Neural cell (in vitro differentiated cells): ENCODE measurements around the gene HLA-F. TPM values are rescaled to one million over a fixed set of nuclear protein-coding genes. Genes with fewer than 3 reads are reported as not detected.

Experiments used
- H2AFZ ChIP-seq: fragments of 200-600, 300-800 bp; sonication (generic), shearing (Covaris generic); 2 replicates; pipeline ENCODE4 v1.6.0; 2014; ENCODE audit warnings: low read depth, mild to moderate bottlenecking, antibody characterized with exemption, low read length, moderate library complexity
- H3F3A ChIP-seq: fragments of 200-600 bp; shearing (Covaris generic); 2 replicates; pipeline ENCODE4 v1.6.1; 2016; ENCODE audit warnings: mild to moderate bottlenecking, moderate library complexity, mixed read lengths, antibody characterized with exemption, low read length; ENCODE audit not compliant: insufficient read depth, poor library complexity, severe bottlenecking
- H3K27ac ChIP-seq: fragments of 200-600, 300-800 bp; sonication (generic), shearing (Covaris generic); 2 replicates; pipeline ENCODE4 v1.5.1; 2014; ENCODE audit warnings: mild to moderate bottlenecking, low read length, moderate library complexity
- H3K27me3 ChIP-seq: fragments of 300-800, 200-600 bp; sonication (generic), shearing (Covaris generic); 2 replicates; pipeline ENCODE4 v1.6.0; 2014; ENCODE audit warnings: mild to moderate bottlenecking, low read depth, low read length, moderate library complexity; ENCODE audit not compliant: insufficient read depth
- H3K36me3 ChIP-seq: fragments of 300-800, 200-600 bp; sonication (generic), shearing (Covaris generic); 2 replicates; pipeline ENCODE4 v1.5.1; 2014; ENCODE audit warnings: mild to moderate bottlenecking, antibody characterized with exemption, low read length, moderate library complexity; ENCODE audit not compliant: insufficient read depth
- H3K4me2 ChIP-seq: fragments of 300-800, 200-600 bp; sonication (generic), shearing (Covaris generic); 2 replicates; pipeline ENCODE4 v1.6.0; 2014; ENCODE audit warnings: mild to moderate bottlenecking, low read length
- H3K4me3 ChIP-seq: fragments of 300-800, 200-600 bp; sonication (generic), shearing (Covaris generic); 2 replicates; pipeline ENCODE4 v1.5.1; 2014; ENCODE audit warnings: mild to moderate bottlenecking, low read length, moderate library complexity
- H3K79me2 ChIP-seq: fragments of 200-600 bp; shearing (Covaris generic); replicated peaks from 2 replicates; pipeline ENCODE4 v1.6.0; 2014; ENCODE audit warnings: mild to moderate bottlenecking, low read length, moderate library complexity; ENCODE audit not compliant: insufficient read depth
- H3K9ac ChIP-seq: fragments of 300-800, 200-600 bp; sonication (generic), shearing (Covaris generic); 2 replicates; pipeline ENCODE4 v1.6.1; 2016; ENCODE audit warnings: mild to moderate bottlenecking, low read length, mixed read lengths
- H3K9me2 ChIP-seq: fragments of 200-600 bp; shearing (Covaris generic); 2 replicates; pipeline ENCODE4 v1.6.1; 2016; ENCODE audit warnings: mild to moderate bottlenecking, low read length, mixed read lengths; ENCODE audit not compliant: insufficient read depth
- H3K9me3 ChIP-seq: fragments of 200-600, 300-800 bp; sonication (generic), shearing (Covaris generic); 2 replicates; pipeline ENCODE4 v1.6.1; 2016; ENCODE audit warnings: mild to moderate bottlenecking, mixed run types, low read length, moderate library complexity, mixed read lengths
- H4K20me1 ChIP-seq: fragments of 200-600 bp; shearing (Covaris generic); 2 replicates; pipeline ENCODE4 v1.6.1; 2016; ENCODE audit warnings: mild to moderate bottlenecking, mixed run types; ENCODE audit not compliant: insufficient read depth
- EZH2 ChIP-seq: fragments of 200-600, 300-800 bp; shearing (Covaris generic), sonication (generic); IDR thresholded peaks from 2 replicates; pipeline ENCODE4 v1.6.1; 2014; ENCODE audit warnings: antibody characterized with exemption, low read length, borderline replicate concordance, mild to moderate bottlenecking; ENCODE audit not compliant: insufficient read depth, poor library complexity, severe bottlenecking
- POLR2AphosphoS5 ChIP-seq: IDR thresholded peaks from 2 replicates; pipeline ENCODE4 v1.6.1; 2012
- RAD21 ChIP-seq: fragments of 450-650 bp; conservative IDR thresholded peaks from 2 replicates; pipeline ENCODE4 v1.6.1; 2014; ENCODE audit warnings: antibody characterized with exemption, mild to moderate bottlenecking, moderate library complexity
- SMC3 ChIP-seq: fragments of 450-650 bp; conservative IDR thresholded peaks from 2 replicates; pipeline ENCODE4 v1.6.1; 2014; ENCODE audit warnings: antibody characterized with exemption, mild to moderate bottlenecking, moderate library complexity; ENCODE audit not compliant: poor library complexity
- TAF1 ChIP-seq: IDR thresholded peaks from 2 replicates; pipeline ENCODE4 v1.6.1; 2012; ENCODE audit warnings: low read depth
- polyA plus RNA-seq: library from polyadenylated mRNA; depleted of rRNA; stranded (reverse); fragments of >200 nt; gene quantifications from 2 replicates; pipeline ENCODE4 v1.2.3, GENCODE V29; 2014
- TF ChIP-seq, protein P1 (sequence below): fragments of 450-650 bp; IDR thresholded peaks from 2 replicates; pipeline ENCODE4 v1.5.1; 2014; ENCODE audit warnings: antibody characterized with exemption, mild to moderate bottlenecking, moderate library complexity; ENCODE audit not compliant: poor library complexity, severe bottlenecking
- TF ChIP-seq, protein P2 (sequence below): IDR thresholded peaks from 2 replicates; pipeline ENCODE4 v1.6.1; 2012; ENCODE audit warnings: borderline replicate concordance

HLA-F gene
- polyA plus RNA-seq, 1 donor from 2014 or later = not detected

DNA sequence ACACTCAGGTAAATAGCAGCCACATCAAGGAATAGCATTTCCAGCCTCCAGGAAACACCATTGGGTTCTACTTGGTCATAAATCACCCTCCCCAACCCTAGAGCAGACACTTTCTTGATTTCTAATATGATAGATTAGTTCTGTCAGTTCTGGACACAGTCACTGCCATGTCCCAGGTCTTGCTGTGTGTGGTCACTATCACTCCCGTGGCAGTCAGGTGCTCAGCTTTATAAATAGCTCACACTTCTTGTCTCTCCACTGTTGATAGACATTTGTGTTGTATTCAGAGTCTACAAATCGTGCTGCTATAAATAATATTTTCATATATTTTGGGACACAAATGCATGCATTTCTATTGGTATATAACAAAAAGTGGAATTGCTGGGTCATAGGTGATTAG is 13.3 kb downstream of the HLA-F start:
- Histone ChIP-seq H3K79me2 (no peaks in the 10 kb centered on the region), H3K36me3 (no peaks in the 10 kb centered on the region), H3K4me2 (no peak overlapping the region), H3F3A (no peaks in the 10 kb centered on the region), H2AFZ (no peak overlapping the region), H3K4me3 (no peak overlapping the region), H3K27ac (no peak overlapping the region), H3K27me3 (no peaks in the 10 kb centered on the region), H3K9ac (no peak overlapping the region), H4K20me1 (no peaks in the 10 kb centered on the region), H3K9me2 (no peaks in the 10 kb centered on the region), H3K9me3 (no peaks in the 10 kb centered on the region)
- TF ChIP-seq TAF1 (no peak), RAD21 (no peak), POLR2AphosphoS5 (no peak), SMC3 (no peak)
- TF ChIP-seq, protein P1, sequence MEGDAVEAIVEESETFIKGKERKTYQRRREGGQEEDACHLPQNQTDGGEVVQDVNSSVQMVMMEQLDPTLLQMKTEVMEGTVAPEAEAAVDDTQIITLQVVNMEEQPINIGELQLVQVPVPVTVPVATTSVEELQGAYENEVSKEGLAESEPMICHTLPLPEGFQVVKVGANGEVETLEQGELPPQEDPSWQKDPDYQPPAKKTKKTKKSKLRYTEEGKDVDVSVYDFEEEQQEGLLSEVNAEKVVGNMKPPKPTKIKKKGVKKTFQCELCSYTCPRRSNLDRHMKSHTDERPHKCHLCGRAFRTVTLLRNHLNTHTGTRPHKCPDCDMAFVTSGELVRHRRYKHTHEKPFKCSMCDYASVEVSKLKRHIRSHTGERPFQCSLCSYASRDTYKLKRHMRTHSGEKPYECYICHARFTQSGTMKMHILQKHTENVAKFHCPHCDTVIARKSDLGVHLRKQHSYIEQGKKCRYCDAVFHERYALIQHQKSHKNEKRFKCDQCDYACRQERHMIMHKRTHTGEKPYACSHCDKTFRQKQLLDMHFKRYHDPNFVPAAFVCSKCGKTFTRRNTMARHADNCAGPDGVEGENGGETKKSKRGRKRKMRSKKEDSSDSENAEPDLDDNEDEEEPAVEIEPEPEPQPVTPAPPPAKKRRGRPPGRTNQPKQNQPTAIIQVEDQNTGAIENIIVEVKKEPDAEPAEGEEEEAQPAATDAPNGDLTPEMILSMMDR = no peak
- TF ChIP-seq, protein P2, sequence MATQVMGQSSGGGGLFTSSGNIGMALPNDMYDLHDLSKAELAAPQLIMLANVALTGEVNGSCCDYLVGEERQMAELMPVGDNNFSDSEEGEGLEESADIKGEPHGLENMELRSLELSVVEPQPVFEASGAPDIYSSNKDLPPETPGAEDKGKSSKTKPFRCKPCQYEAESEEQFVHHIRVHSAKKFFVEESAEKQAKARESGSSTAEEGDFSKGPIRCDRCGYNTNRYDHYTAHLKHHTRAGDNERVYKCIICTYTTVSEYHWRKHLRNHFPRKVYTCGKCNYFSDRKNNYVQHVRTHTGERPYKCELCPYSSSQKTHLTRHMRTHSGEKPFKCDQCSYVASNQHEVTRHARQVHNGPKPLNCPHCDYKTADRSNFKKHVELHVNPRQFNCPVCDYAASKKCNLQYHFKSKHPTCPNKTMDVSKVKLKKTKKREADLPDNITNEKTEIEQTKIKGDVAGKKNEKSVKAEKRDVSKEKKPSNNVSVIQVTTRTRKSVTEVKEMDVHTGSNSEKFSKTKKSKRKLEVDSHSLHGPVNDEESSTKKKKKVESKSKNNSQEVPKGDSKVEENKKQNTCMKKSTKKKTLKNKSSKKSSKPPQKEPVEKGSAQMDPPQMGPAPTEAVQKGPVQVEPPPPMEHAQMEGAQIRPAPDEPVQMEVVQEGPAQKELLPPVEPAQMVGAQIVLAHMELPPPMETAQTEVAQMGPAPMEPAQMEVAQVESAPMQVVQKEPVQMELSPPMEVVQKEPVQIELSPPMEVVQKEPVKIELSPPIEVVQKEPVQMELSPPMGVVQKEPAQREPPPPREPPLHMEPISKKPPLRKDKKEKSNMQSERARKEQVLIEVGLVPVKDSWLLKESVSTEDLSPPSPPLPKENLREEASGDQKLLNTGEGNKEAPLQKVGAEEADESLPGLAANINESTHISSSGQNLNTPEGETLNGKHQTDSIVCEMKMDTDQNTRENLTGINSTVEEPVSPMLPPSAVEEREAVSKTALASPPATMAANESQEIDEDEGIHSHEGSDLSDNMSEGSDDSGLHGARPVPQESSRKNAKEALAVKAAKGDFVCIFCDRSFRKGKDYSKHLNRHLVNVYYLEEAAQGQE = no peak

DNA sequence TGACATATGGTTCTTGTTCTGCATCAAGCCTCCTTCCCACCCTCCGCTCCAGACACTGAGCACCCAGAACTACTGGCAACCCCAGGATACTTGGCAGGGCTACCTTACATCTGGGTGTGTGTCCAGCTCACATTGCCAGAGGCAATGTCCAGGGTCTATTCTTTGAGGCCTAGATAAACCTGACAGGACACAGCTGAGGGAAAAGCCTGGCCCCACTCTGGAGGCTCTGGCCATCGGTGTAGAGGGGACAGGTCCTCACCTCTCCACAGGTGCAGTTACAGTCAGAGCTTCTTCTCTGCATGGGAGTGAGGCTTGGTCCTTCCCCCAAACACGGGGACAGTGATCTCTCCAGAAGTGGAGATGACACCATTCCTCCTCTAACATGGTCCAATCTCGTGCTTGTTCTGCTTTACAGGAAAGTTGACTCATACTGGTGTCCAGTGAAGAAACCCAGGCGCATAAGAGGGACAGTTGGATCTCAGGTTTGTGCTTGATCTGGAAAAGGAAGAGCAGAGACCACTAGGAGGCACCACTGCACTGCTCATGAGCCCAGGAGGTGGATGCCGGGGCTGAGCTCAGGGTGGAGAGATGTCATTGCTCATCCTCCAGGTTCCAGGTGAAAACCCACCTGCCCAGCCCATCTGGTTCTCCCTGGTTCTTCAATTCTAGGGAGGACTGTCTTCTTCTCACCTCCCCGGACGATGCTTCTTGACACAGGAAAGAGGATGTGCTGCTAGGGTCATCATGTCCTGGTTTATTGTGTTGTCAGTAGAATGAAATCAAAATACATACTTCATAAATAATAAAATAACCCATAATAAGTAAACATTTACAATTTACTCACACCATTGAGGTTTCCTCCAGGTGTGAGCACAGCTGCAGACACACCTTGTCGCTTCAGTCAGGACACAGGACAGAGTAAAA is 14.7 kb downstream of the HLA-F start:
- no peak overlapping the region for H2AFZ ChIP-seq
- TF ChIP-seq EZH2 (no peak), RAD21 (peak; percentile 48)
- TF ChIP-seq, protein P1 = peak; percentile 50
- H3K36me3 ChIP-seq = no peaks in the 10 kb centered on the region
- no peak overlapping the region for H3K9ac ChIP-seq
- H3K27ac ChIP-seq = no peak overlapping the region
- no peaks in the 10 kb centered on the region for H3K79me2 ChIP-seq
- no peaks in the 10 kb centered on the region for H3F3A ChIP-seq
- no peak overlapping the region for H3K4me3 ChIP-seq
- H3K9me3 ChIP-seq = no peaks in the 10 kb centered on the region
- H3K4me2 ChIP-seq = no peak overlapping the region
- no peaks in the 10 kb centered on the region for H4K20me1 ChIP-seq
- H3K27me3 ChIP-seq = no peaks in the 10 kb centered on the region
- no peaks in the 10 kb centered on the region for H3K9me2 ChIP-seq
